HL-60 (cell line): ENCODE measurements around the gene FGF12.

Experiments used
- DNase-seq, 2 experiments: peaks; one replicate each; pipeline ENCODE4 v3.0.0-alpha.2; 2010 to 2020; ENCODE audit warnings: low read depth in 1 of 2, low spot score in 1 of 2
- H3K27ac ChIP-seq: fragments of 250-450 bp; sonication (Bioruptor Pico); replicated peaks from 2 replicates; pipeline ENCODE4 v1.5.1; 2020; ENCODE audit warnings: mild to moderate bottlenecking, moderate library complexity
- H3K27me3 ChIP-seq: fragments of 250-450 bp; sonication (Bioruptor Pico); 2 replicates; pipeline ENCODE4 v1.5.1; 2021; ENCODE audit warnings: mild to moderate bottlenecking, moderate library complexity; ENCODE audit not compliant: insufficient read depth, poor library complexity, severe bottlenecking
- H3K4me3 ChIP-seq: replicated peaks from 2 replicates; pipeline ENCODE4 v1.5.1; 2011; ENCODE audit warnings: mild to moderate bottlenecking, control low read depth, low read length; ENCODE audit not compliant: insufficient read depth
- CTCF ChIP-seq: IDR thresholded peaks from one replicate; pipeline ENCODE4 v1.5.1; 2011; ENCODE audit warnings: low read length, control low read depth, inconsistent platforms; ENCODE audit not compliant: insufficient read depth
- GABPA ChIP-seq: IDR thresholded peaks from 2 replicates; pipeline ENCODE4 v1.6.1; 2012; ENCODE audit warnings: low read depth
- POLR2AphosphoS5 ChIP-seq: IDR thresholded peaks from 2 replicates; pipeline ENCODE4 v1.6.1; 2012; ENCODE audit warnings: low read depth
- REST ChIP-seq: IDR thresholded peaks from 2 replicates; pipeline ENCODE4 v1.6.1; 2012; ENCODE audit warnings: low read depth; ENCODE audit not compliant: insufficient replicate concordance
- SPI1 ChIP-seq: IDR thresholded peaks from 2 replicates; pipeline ENCODE4 v1.6.1; 2012; ENCODE audit warnings: low read depth, mild to moderate bottlenecking, borderline replicate concordance

FGF12 gene

GRCh38 chr3:192246847-192247559, 480.3 kb downstream of the FGF12 start:
- Histone ChIP-seq H3K4me3 (no peak overlapping the region), H3K27me3 (no peaks in the 10 kb centered on the region), H3K27ac (no peak overlapping the region)
- DNase-seq, result no peak
- no peak for TF ChIP-seq REST
- no peak for TF ChIP-seq POLR2AphosphoS5
- TF ChIP-seq GABPA, result no peak
- no peak for TF ChIP-seq SPI1
- TF ChIP-seq CTCF, result no peak

- no peaks in the 10 kb centered on the region for H3K27me3 ChIP-seq
- H3K27ac ChIP-seq, result no peak overlapping the region
- no peak for TF ChIP-seq SPI1
- TF ChIP-seq CTCF, result no peak
- no peak for TF ChIP-seq REST
- TF ChIP-seq POLR2AphosphoS5, result no peak
- no peak for TF ChIP-seq GABPA
- H3K4me3 ChIP-seq, result no peak overlapping the region
- DNase-seq, result no peak
Observed at GRCh38 chr3:192244591-192244990, 482.8 kb downstream of the FGF12 start.

- Histone ChIP-seq H3K27ac (no peak overlapping the region), H3K4me3 (no peak overlapping the region), H3K27me3 (no peaks in the 10 kb centered on the region)
- DNase-seq, result no peak
- TF ChIP-seq SPI1, result no peak
- TF ChIP-seq GABPA, result no peak
- TF ChIP-seq CTCF, result no peak
- no peak for TF ChIP-seq POLR2AphosphoS5
- no peak for TF ChIP-seq REST
Observed at GRCh38 chr3:192239956-192240355, 487.4 kb downstream of the FGF12 start.
